Stimulated activated CD4-positive, alpha-beta T cell treated with anti-CD3 and anti-CD28 coated beads, Interleukin-15, amount 100 ng/mL, for 24 hours (primary cell): ENCODE results near the gene RPTN.

Experiments used
- DNase-seq: peaks from one replicate; pipeline ENCODE4 v3.0.0-alpha.2; 2020

RPTN gene

GRCh38 chr1:152110860-152111514 is 48.0 kb downstream of the RPTN start:
- DNase-seq: peak; percentile 57

- peak; percentile 60 for DNase-seq
These were observed 48.6 kb downstream of the RPTN start for GRCh38 chr1:152110365-152110859.

- no peak for DNase-seq
These were observed 49.1 kb downstream of the RPTN start for GRCh38 chr1:152109998-152110294.

GRCh38 chr1:152109231-152109997 is 49.6 kb downstream of the RPTN start:
- DNase-seq: peak; percentile 8

- DNase-seq: peak; percentile 1
These were observed 50.2 kb downstream of the RPTN start for GRCh38 chr1:152108882-152109222.

GRCh38 chr1:152107984-152108881 is 50.8 kb downstream of the RPTN start:
- DNase-seq: peak; percentile 8

- peak; percentile 17 for DNase-seq
These were observed 51.7 kb downstream of the RPTN start for GRCh38 chr1:152107031-152107983.

- no peak for DNase-seq
These were observed 54.2 kb downstream of the RPTN start for GRCh38 chr1:152104854-152105253.
